NCI-H774 (cell line): ENCODE data around the gene RPS6KA5.

Source experiments
- DNase-seq: peaks from one replicate; lab custom pipeline; 2025; lab: John Stamatoyannopoulos, UW

The RPS6KA5 gene

DNA sequence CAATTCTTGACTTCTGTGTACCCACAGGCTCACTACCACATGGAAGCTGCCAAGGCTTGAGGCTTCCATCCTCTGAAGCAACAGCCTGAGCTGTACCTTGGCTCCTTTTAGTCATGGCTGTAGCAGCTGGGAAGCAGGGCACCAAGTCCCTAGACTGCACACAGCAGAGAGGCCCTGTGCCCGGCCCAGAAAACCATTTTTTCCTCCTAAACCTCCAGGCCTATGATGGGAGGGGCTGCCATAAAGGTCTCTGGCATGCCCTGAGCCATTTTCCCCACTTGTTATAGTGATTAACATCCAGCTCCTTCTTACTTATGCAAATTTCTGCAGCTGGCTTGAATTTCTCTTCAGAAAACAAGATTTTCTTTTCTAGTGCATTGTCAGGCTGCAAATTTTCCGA, 121.8 kb downstream of the RPS6KA5 start:
- DNase-seq, result no peak

DNA sequence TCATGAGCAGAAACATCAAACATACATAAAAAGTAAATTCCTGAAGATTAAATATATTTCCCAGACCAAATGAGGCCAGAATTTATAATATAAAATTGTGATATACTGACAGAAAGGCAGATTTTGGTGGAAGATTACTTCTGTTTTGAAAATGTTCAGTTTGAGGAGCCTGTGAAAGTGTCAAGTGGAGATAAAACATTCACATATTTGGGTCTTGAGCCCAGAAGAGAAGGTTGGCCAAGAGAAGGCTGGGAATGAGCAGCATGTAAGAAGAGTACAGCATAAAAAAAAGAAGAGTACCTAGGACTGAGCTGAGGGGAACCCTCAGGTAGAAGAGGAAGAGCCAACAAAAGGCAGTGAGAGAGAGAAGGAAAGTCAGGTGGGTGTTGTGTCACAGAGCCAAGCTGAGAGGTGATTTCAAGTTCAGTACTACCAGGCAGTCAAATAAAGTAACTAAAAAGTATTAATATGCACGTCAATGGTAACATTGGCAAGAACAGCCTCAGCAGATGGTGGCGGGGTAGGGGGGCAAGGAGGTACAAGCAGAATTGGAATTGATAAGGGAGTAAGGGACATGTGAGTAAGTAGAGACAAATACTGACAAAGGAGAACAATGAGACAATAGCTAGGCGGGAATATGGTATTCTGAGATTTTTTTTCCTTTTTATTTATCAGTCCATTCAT, 123.5 kb downstream of the RPS6KA5 start:
- DNase-seq, result no peak

DNA sequence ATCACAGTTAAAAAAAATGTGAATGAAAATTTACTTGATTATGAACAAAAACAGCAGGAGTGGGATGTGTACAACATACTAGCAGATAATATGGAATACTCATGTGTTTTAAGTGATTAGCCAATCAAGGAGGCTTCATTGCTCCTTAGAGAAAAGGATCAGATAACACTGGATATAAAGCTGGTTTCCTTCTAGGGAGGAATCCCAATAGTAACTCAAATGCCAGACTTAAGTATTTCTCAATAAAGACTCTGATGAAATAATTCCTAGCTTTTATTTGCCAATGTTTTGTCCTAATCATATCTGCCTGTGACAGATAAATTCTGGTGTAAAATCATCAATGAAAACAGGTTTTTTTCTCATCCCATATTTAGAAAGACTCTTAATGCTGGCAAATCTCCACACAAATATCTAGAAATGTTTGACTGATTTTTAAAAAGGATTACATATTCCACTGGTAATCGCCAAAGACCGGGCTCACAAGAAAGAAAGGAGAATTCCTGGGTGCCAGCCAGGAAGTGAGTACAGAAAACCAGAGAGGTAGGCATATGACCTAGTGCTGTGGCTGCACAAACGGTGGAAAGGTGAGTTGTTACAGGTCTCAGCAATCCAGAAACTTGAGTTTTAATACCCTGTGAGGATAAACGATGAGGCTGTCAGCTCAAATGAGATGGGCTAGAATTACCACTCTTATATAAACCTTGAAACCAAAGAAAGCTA, 135.7 kb downstream of the RPS6KA5 start:
- no peak for DNase-seq

DNA sequence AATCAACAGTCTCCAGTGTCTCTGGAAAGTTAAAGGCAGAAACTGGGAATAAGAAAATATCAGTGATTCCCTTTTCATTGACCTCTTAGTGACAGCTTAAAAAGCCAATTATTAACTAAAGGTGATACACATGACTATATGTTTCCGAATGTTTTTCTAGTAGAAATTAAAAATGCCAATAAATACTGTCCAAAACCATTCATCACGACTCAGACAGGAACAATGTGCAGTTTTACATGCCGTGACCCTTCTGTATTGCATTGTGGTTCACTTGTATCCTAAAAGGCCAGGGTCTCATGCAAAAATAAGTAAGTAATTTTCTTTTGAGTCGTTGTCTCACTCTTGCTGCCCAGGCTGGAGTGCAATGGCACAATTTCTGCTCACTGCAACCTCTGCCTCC, 138.3 kb downstream of the RPS6KA5 start:
- no peak for DNase-seq

DNA sequence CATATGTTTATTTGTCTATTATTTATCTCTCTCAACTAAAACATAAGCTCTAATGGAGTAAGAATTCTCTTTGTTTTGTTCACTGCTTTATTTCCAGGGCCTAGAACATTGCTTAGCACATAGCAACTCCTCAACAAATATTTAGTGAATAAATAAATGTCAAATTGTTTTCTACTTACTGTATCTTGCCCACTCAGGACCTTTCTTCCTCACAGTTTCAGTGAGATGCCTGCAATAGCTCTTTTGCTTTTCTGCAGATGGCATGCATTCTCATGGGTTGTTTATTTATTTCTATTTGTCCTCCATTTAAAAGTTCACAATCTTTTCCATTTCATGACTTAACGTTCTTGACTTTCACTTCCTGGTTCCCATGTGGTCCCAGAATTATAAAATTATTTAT, 149.3 kb downstream of the RPS6KA5 start:
- DNase-seq, result no peak

DNA sequence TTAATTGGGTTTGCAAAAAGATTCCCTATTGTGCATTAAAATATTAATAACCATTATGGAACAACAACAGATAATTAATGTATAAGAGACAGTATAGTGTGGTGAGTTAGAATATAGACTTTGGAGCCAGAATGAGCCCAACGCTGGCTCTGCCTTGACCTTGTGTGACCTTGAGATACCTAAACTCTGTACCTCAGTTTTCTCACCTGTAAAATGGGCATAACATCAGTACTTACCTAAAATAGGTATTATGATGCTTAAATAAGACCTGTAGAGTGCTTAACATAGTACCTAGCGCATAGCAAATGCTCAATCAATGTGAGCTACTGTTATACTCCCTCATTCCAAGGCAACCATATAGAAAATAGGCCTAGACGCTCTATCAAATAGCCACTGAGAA, 153.3 kb downstream of the RPS6KA5 start:
- no peak for DNase-seq

DNA sequence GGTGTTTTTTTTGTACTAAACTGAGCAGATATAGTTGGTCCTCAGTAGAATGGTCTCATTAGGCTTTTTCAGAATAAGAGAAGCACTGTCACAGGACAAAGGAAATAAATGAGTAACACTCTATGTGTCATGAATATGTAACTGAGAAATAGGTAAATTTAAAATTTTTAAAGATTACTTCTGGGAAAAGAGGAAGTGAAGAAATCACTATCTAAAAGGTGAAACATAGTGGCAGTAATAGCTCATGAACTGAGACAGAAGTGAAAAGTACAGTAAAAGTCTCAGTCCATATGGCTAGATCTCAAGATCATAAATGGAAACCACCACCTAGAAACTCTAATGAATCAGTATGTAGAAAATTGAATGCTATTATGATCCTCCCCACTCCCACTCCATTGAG, 154.9 kb downstream of the RPS6KA5 start:
- DNase-seq, result no peak

DNA sequence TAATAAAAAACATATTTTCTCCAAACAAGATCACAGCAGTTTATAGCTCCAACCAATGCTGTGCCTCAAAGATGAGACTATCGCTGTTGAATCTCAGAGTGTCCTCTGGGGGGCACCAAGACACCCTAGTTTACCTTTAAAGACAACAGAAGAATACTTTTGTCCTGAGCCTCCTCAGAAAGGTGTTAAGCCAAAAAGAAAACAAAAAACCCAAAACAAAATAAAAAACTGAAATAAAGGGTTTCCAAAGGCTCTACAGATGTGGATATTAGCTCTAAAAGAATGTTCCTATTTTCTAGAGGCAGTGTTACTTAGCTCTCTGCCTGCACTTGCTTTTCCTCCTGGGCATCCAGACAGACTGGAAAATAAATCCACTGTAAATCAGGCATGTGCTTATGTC, 157.3 kb downstream of the RPS6KA5 start:
- DNase-seq, result peak; percentile 59

DNA sequence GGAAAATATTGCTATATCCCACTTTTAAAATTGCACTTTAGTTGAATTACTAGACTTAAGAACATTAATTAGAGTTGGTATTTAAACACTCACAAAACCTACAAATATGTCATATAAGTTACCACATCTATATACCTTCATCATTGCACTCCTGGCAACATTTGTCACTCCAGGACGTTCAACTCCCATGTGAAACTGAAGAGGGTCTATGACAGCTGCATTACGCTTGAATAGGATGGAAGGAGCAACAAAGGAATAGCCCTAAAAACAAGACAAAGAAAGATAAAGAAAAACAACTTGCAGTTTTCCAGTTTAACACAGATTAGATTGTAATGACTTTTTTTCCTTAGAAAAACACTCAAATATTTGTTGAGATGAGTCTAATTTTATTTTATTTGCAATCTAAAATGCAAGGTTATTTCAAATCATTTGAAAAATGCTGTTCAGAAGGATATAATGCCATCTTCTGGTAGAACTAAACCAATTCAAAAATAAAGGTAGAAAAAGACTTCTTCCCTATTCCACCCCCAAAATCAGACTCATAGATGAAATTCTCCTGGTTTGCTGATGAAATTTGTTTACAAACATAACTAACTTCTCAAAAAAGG, 159.9 kb downstream of the RPS6KA5 start:
- no peak for DNase-seq

DNA sequence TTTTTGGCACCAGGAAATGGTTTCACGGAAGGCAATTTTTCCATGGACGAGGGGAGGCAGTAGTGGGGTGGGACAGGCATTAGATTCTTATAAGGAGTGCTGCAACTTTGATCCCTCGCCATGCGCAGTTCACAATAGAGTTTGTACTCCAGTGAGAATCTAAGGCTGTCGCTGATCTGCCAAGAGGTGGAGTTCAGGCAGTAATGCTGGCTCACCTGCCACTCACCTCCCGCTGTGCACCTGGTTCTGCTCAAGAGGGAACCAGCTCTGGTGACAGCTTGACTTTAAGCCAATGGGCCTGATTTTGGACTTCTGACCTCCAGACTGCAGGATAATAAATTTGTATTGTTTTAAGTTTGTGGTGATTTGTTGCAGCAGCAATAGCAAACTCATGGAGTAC, 163.4 kb downstream of the RPS6KA5 start:
- no peak for DNase-seq

DNA sequence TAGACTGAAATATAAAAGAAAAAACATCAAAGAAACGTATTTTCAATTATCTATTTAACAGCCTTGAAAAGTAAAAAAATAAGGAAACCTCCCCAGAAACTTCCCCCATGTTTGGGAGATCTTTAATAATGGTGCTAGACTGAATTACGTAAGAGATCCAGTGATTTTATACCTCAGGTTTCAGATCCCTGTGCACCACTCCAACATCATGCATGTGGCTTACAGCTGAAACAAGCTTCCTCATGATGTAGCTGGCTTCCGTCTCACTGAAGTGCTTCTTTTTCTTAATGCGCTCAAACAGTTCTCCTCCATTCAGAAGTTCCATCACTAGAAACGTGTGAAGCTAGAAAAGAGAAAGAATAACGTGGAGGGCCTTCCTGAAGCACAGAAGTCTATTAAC, 166.2 kb downstream of the RPS6KA5 start:
- no peak for DNase-seq

DNA sequence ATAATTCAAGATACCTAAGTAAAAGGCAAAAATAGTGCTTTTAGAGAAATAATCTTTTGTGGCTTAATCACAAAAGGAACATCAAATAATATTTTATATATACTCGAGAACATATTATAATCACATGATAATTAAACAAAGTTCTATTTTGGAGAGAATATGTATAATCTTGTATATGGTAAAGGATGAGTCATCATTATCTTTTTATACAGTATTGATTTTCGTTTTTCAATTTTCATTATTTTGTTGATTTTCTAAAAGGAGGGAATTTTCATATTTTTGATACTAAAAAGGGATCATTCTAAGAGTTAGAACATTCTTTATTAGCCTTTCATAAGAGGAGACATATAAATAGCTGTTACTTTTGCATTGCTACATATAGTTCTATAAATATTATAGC, 166.9 kb downstream of the RPS6KA5 start:
- no peak for DNase-seq

DNA sequence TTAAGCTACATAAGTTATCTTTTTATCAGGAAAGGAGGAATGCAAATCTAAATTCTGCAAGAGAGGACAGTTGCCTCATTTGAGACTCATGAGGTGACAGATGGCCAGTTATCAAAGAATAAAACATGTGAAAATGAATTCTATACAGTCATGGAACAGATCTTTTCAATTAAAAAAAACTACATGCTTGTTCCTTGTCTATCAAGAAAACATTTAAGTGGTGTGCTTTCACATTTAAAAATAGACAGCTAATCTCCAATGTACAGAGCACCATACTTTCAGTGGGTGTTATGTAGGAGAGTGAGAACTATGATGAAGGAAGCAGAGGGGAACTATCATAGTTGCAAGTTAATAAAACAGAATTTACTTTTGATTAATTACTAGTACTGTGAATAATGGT, 167.5 kb downstream of the RPS6KA5 start:
- no peak for DNase-seq

DNA sequence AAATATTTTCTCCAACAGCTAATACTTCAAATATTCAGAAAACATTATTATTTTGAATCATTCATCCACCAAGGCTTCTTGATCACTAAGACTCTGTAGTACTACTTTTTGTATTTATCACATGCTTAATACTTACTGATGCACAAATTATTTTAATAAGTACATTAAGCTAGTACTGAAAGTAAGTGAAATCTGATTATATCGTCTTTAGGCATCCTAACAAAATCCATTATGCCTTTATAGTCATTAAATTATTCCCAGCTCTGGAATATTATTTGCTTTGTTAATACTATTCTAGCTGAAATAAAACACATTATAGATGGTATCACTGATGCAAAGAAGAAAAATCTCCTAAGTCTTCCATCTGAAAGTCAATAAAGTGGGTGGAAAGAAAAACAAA, 169.1 kb downstream of the RPS6KA5 start:
- DNase-seq, result no peak

DNA sequence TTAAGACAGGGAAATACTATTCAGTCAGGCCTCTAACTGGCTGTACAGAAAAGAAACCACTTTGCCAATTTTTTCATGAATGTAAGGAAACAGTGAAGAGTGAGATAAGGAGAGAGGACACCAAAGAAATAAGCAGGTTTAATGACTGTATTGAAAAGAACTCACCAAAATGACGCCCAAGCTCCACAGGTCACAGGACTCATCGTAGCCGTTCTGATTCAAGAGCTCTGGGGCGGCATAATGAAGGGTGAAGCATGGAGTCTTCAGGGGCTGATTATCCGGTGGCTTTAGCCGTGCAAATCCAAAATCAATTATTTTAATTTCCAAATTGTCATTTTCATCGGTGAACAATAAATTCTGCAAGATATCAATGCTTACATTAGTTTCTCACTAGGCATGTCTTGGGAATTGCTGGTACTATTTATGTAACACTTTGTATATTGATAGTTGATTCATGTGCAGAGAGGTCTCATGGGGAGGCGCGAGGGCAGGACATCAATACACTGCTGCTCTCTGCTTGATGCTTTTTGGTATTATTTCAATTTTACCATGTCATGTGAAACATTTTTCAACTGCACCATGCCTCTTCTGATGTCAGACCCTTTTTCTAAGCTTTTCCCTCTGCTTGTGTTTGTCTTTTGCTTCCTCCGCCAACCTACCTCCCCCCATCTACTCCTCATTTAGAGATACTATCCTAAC, 170.0 kb downstream of the RPS6KA5 start:
- DNase-seq, result no peak

DNA sequence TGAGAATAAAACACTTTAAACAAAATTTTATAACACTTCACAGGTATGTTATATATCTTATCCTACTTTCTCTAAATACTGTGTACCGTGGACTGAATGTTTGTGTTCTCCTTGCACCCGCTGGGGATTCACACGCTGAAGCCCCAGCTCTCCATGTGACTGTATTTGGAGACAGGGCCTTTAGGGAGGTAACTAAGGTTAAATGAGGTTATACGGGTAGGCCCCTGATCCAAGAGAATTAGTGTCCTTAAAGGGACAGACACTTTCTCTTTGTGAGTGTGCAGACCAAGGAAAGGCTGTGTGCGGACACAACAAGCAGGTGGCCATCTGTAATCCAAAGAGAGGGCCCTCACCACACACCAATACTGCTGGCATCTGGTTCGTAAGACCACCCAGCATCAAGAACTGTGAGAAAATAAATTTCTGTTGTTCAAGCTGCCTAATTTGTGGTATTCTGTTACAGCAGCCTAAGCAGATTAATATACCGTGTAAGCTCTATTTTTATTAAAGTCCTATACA, 174.1 kb downstream of the RPS6KA5 start:
- no peak for DNase-seq

DNA sequence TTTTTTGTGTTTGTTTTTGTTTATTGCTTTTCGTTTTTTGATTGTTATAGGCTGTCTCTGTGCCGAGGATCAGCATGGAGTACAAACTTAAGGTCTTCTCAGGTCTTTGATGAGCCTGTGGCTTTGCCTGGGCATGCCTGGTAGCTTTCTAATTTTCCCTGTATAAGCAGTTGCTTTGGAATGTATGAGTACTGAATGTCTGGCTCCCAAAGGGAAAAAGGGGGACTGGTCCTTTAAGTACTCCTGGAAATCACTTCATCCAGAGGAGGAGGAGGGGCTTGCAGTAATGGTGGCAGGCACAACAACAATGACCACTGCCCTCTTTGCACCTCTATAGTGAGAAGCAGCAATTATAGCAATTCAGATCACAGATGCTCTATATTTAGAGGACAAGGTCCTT, 176.7 kb downstream of the RPS6KA5 start:
- DNase-seq, result no peak

DNA sequence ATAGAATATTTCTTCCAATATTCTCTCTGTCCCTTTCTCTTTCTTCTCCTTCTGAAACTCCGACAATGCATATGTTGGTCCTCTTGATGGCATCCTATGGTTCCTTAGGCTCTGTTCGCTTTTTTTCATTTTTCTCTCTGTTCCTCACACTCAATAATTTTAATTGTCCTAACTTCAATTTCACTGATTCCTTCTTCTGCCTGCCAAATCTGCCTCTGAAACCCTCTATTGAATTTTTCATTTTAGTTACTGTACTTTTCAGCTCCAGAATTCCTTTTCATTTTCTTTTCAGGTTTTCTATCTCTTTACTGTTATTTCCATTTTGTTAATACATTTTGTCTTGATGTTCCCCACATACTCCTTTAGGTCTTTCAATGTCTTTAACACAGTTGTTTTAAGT, 177.2 kb downstream of the RPS6KA5 start:
- no peak for DNase-seq

DNA sequence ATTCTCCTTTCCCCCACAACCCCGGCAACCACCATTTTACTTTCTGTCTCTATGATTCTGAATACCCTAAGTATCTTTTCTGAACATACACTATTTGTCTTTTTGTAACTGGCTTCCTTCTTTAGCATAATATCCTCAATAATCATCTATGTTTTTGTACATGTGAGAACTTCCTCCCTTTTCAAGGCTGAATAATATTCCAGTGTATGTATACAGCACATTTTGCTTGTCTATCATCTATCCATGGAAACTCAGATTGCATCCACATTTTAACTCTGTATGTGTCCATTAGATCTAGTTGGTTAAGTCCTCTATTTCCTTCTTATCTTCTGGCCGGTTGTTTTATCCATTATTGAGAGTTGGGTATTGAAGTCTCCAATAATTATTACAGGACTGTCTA, 180.2 kb downstream of the RPS6KA5 start:
- DNase-seq, result no peak

DNA sequence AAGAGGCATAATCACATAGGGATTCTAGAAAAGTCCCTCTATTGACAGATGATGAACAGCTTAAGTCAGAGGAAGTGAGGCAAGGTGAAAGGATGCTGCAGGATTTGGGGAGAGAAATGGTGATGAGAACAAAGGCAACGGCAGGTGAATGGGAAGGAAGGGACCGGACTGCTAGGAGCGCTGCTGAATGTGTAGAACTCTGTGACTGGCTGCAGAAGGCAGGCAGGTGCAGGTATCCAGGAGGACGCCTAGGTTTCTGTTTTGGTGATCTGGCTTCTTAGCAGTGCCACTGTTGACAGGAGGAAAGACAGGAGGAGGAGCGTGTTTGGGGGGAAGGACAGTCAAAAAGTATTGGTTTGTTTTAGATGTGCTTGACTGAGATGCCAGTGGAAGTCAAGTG, 185.8 kb downstream of the RPS6KA5 start:
- no peak for DNase-seq

DNA sequence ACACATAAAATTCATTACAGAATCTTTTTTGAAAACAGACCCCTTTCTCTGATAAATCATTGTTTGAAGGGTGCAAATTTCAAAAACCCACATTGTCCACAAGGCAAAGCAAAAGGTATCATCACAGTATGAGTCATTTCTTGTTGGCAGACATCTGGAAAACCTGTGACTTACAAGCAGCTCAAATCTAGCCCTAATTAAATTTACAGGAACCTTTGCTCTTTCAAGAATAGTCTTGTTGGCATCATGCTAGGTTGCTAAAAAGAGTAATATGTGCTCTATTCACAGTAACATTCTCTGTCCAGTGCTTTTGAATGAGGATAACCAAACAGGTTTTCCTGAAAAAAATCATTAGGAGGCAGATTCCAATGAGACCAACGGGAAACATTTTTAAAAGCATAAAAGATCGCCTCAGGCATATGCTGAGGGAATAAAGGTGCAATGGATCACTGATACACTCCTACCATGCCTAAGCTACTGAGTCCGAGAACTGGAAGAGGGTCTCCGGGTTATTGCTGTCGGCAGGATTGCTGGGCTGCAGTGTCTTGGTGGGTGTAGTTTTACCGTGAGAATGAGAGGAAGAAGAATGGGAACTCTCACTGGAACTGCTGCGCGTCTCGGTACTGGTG, 188.7 kb downstream of the RPS6KA5 start:
- DNase-seq, result no peak

DNA sequence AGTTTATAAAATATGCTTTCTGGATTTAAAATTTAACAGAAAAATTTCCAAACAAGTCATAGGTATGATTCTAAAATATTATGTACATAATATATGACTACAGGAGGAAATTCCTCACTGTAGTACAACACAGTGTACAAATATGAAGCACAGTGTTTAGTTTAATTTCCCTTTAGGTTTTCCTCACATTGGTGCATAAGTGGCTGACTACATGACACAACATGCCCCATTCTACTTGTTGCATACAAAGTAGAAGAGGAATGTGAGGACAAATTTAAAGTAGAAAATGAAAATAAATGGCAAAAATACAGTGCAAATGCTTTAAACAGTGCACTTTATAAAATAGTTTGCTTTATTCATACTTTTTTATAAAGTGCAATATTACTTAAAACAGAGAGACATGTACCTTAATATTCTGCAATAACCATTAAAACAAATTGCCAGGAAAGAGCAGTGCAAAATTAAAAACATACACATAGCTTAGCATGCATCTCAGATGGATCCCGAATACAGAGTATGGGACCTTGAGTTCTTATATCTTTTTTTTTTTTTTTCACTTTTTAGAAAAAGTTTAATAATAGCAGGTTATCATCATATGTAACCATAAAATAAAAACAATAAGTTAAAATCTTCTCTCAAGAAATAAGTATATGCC, 189.4 kb downstream of the RPS6KA5 start:
- no peak for DNase-seq
